A549 (cell line): ENCODE data around the gene PSD. TPM values are rescaled to one million over a fixed set of nuclear protein-coding genes. Genes with fewer than 3 reads are reported as not detected.

Experiments
- ATAC-seq, 2 experiments: fragments of 200-7000 bp in 1 of 2; fragments of >200 bp in 1 of 2; cut with Nextera tagmentation in 1 of 2; cut with Tn5 transposase in 1 of 2; 3 replicates each; pipeline versions ENCODE4 v1.8.0 to v1.9.1; 2018 to 2020; ENCODE audit warnings: mild to moderate bottlenecking in 1 of 2, moderate library complexity in 1 of 2
- CTCF ChIA-PET: fragments of 300-600 bp; sonication (Branson Sonifier 250); formaldehyde crosslinking; extraction: SDS; loops from one replicate; lab custom pipeline; 2021; ENCODE audit warnings: antibody characterized with exemption, inconsistent platforms; lab: Yijun Ruan, JAX
- POLR2A ChIA-PET: fragments of 350-600 bp; formaldehyde crosslinking; extraction: SDS; loops from one replicate; lab custom pipeline; 2021; ENCODE audit warnings: antibody characterized with exemption, inconsistent platforms; lab: Yijun Ruan, JAX
- DNase-seq, 2 experiments: peaks; one replicate each; pipeline versions ENCODE4 v3.0.0 to v3.0.0-alpha.2; 2011 to 2016; ENCODE audit warnings: low read depth in 1 of 2, low spot score in 1 of 2
- FAIRE-seq: peaks from 2 replicates; lab custom pipeline; 2011; peaks lifted over from hg19 to GRCh38; lab: Jason Lieb, UNC
- H3K27ac ChIP-seq, 2 experiments: fragments of >200 bp; sonication (Bioruptor Twin); formaldehyde crosslinking; 3 replicates each; pipeline ENCODE4 v1.5.1; 2016 to 2017
- H3K4me1 ChIP-seq: fragments of >200 bp; sonication (Bioruptor Twin); formaldehyde crosslinking; 3 replicates; pipeline ENCODE4 v1.6.1; 2016
- H3K4me2 ChIP-seq: fragments of >200 bp; sonication (Bioruptor Twin); formaldehyde crosslinking; 3 replicates; pipeline ENCODE4 v1.6.1; 2016
- H3K4me3 ChIP-seq: fragments of >200 bp; sonication (Bioruptor Twin); formaldehyde crosslinking; 3 replicates; pipeline ENCODE4 v1.5.1; 2016
- H3K9me3 ChIP-seq: fragments of >200 bp; sonication (Bioruptor Twin); formaldehyde crosslinking; 3 replicates; pipeline ENCODE4 v1.6.1; 2016
- BHLHE40 ChIP-seq: IDR thresholded peaks from 2 replicates; pipeline ENCODE4 v1.6.1; 2012; ENCODE audit warnings: low read depth, low read length, inconsistent platforms
- CBX2 ChIP-seq: fragments of 200-600 bp; sonication (generic); IDR thresholded peaks from 2 replicates; pipeline ENCODE4 v1.6.1; 2016; ENCODE audit warnings: low read depth, mild to moderate bottlenecking, borderline replicate concordance
- CBX8 ChIP-seq: fragments of 200-600 bp; sonication (generic); IDR thresholded peaks from 2 replicates; pipeline ENCODE4 v1.6.1; 2016
- CEBPB ChIP-seq, 2 experiments: fragments of >200 bp in 1 of 2; sonication (Bioruptor Twin) in 1 of 2; formaldehyde crosslinking in 1 of 2; IDR thresholded peaks; 2 replicates each; pipeline ENCODE4 v1.6.1; 2012 to 2016
- CHD2 ChIP-seq: fragments of 150-350 bp; IDR thresholded peaks from 2 replicates; pipeline ENCODE4 v1.6.1; 2014; ENCODE audit warnings: low read length; ENCODE audit not compliant: partially characterized antibody
- CHD4 ChIP-seq: fragments of 200-600 bp; sonication (generic); IDR thresholded peaks from 2 replicates; pipeline ENCODE4 v1.6.1; 2016; ENCODE audit warnings: antibody characterized with exemption, mild to moderate bottlenecking, borderline replicate concordance
- CTCF ChIP-seq: fragments of >200 bp; sonication (Bioruptor Twin); formaldehyde crosslinking; IDR thresholded peaks from 3 replicates; pipeline ENCODE4 v1.5.1; 2016
- EP300 ChIP-seq, 2 experiments: fragments of >200 bp; sonication (Bioruptor Twin); formaldehyde crosslinking; IDR thresholded peaks; 2 replicates in 1 of 2; 3 replicates in 1 of 2; pipeline ENCODE4 v1.6.1; 2016 to 2017
- ESRRA ChIP-seq: fragments of 150-350 bp; IDR thresholded peaks from 2 replicates; pipeline ENCODE4 v1.6.1; 2014; ENCODE audit warnings: mild to moderate bottlenecking, low read length, borderline replicate concordance
- FOSB ChIP-seq: fragments of 250-450 bp; sonication (Bioruptor Pico); IDR thresholded peaks from 2 replicates; pipeline ENCODE4 v1.5.0; 2020; ENCODE audit warnings: mild to moderate bottlenecking, moderate library complexity
- FOSL2 ChIP-seq, 2 experiments: fragments of 450-650 bp in 1 of 2; fragments of >200 bp in 1 of 2; sonication (Bioruptor Twin) in 1 of 2; formaldehyde crosslinking; IDR thresholded peaks; 2 replicates each; pipeline versions ENCODE4 v1.5.0 to v1.6.1; 2016 to 2020; ENCODE audit warnings: mild to moderate bottlenecking in 1 of 2, moderate library complexity in 1 of 2
- FOXS1 ChIP-seq: fragments of 250-450 bp; sonication (Bioruptor Pico); IDR thresholded peaks from 2 replicates; pipeline ENCODE4 v1.5.0; 2020; ENCODE audit warnings: mild to moderate bottlenecking, moderate library complexity
- HDAC2 ChIP-seq: fragments of 200-600 bp; sonication (generic); IDR thresholded peaks from 2 replicates; pipeline ENCODE4 v1.6.1; 2016
- HES2 ChIP-seq: fragments of >200 bp; sonication (Bioruptor Twin); formaldehyde crosslinking; IDR thresholded peaks from 2 replicates; pipeline ENCODE4 v1.6.1; 2016
- HEYL ChIP-seq: fragments of 250-450 bp; sonication (Bioruptor Pico); IDR thresholded peaks from 2 replicates; pipeline ENCODE4 v1.8.0; 2021; ENCODE audit warnings: mild to moderate bottlenecking, moderate library complexity
- HMGXB4 ChIP-seq: fragments of 250-450 bp; sonication (Bioruptor Pico); IDR thresholded peaks from 2 replicates; pipeline ENCODE4 v1.5.0; 2021; ENCODE audit warnings: mild to moderate bottlenecking, moderate library complexity, borderline replicate concordance
- HOXA7 ChIP-seq: fragments of 250-450 bp; sonication (Bioruptor Pico); IDR thresholded peaks from 2 replicates; pipeline ENCODE4 v1.5.0; 2020; ENCODE audit warnings: mild to moderate bottlenecking, moderate library complexity
- HOXB13 ChIP-seq: fragments of 250-450 bp; sonication (Bioruptor Pico); IDR thresholded peaks from 2 replicates; pipeline ENCODE4 v1.5.0; 2020; ENCODE audit warnings: low read depth, mild to moderate bottlenecking, moderate library complexity
- HOXB5 ChIP-seq: fragments of 250-450 bp; sonication (Bioruptor Pico); IDR thresholded peaks from 2 replicates; pipeline ENCODE4 v1.5.0; 2020; ENCODE audit warnings: mild to moderate bottlenecking, moderate library complexity
- JUNB ChIP-seq: fragments of >200 bp; sonication (Bioruptor Twin); formaldehyde crosslinking; IDR thresholded peaks from 2 replicates; pipeline ENCODE4 v1.6.1; 2016
- KDM1A ChIP-seq: fragments of 200-600 bp; sonication (generic); IDR thresholded peaks from 2 replicates; pipeline ENCODE4 v1.6.1; 2016; ENCODE audit warnings: low read depth, mild to moderate bottlenecking
- KDM5A ChIP-seq: fragments of 200-600 bp; sonication (generic); IDR thresholded peaks from 2 replicates; pipeline ENCODE4 v1.6.1; 2016; ENCODE audit warnings: antibody characterized with exemption, mild to moderate bottlenecking
- MAX ChIP-seq: IDR thresholded peaks from 2 replicates; pipeline ENCODE4 v1.6.1; 2012
- MAZ ChIP-seq: fragments of 150-350 bp; IDR thresholded peaks from 2 replicates; pipeline ENCODE4 v1.6.1; 2014; ENCODE audit warnings: antibody characterized with exemption, low read depth, low read length, borderline replicate concordance
- NFE2L2 ChIP-seq: fragments of 150-350 bp; conservative IDR thresholded peaks from 2 replicates; pipeline ENCODE4 v1.6.1; 2014; ENCODE audit warnings: low read length
- NPAS2 ChIP-seq: fragments of 250-450 bp; sonication (Bioruptor Pico); IDR thresholded peaks from 2 replicates; pipeline ENCODE4 v1.8.0; 2022; ENCODE audit warnings: mild to moderate bottlenecking, moderate library complexity, borderline replicate concordance
- NR3C1 ChIP-seq: fragments of >200 bp; sonication (Bioruptor Twin); formaldehyde crosslinking; IDR thresholded peaks from 3 replicates; pipeline ENCODE4 v1.6.1; 2017
- PBX3 ChIP-seq: IDR thresholded peaks from 2 replicates; pipeline ENCODE4 v1.6.1; 2012
- PHF8 ChIP-seq: fragments of 200-600 bp; sonication (generic); IDR thresholded peaks from 2 replicates; pipeline ENCODE4 v1.6.1; 2016; ENCODE audit warnings: low read depth, mild to moderate bottlenecking, antibody characterized with exemption, moderate library complexity, borderline replicate concordance
- RARB ChIP-seq: fragments of 250-450 bp; sonication (Bioruptor Pico); IDR thresholded peaks from 2 replicates; pipeline ENCODE4 v1.8.0; 2021; ENCODE audit warnings: mild to moderate bottlenecking, moderate library complexity
- RCOR1 ChIP-seq: fragments of 150-350 bp; IDR thresholded peaks from 2 replicates; pipeline ENCODE4 v1.6.1; 2014; ENCODE audit warnings: antibody characterized with exemption, low read length, low read depth
- RNF2 ChIP-seq: fragments of 200-600 bp; sonication (generic); IDR thresholded peaks from 2 replicates; pipeline ENCODE4 v1.6.1; 2016; ENCODE audit warnings: low read depth, mild to moderate bottlenecking, antibody characterized with exemption, moderate library complexity, borderline replicate concordance
- SMC3 ChIP-seq: fragments of >200 bp; sonication (Bioruptor Twin); formaldehyde crosslinking; IDR thresholded peaks from 3 replicates; pipeline ENCODE4 v1.6.1; 2018; ENCODE audit warnings: inconsistent platforms
- SREBF2 ChIP-seq: fragments of 450-650 bp; IDR thresholded peaks from 2 replicates; pipeline ENCODE4 v1.6.1; 2014; ENCODE audit warnings: mild to moderate bottlenecking, moderate library complexity
- TFCP2L1 ChIP-seq: fragments of 250-450 bp; sonication (Bioruptor Pico); IDR thresholded peaks from 2 replicates; pipeline ENCODE4 v1.5.0; 2021; ENCODE audit warnings: mild to moderate bottlenecking
- ZC3H11A ChIP-seq: fragments of 450-650 bp; IDR thresholded peaks from 2 replicates; pipeline ENCODE4 v1.6.1; 2014; ENCODE audit warnings: antibody characterized with exemption, mild to moderate bottlenecking
- ZNF302 ChIP-seq: fragments of 250-450 bp; sonication (Bioruptor Pico); IDR thresholded peaks from 2 replicates; pipeline ENCODE4 v1.9.0; 2021; ENCODE audit warnings: inconsistent platforms, mild to moderate bottlenecking, moderate library complexity
- ZSCAN20 ChIP-seq: fragments of 250-450 bp; sonication (Bioruptor Pico); IDR thresholded peaks from 2 replicates; pipeline ENCODE4 v1.8.0; 2022; ENCODE audit warnings: mild to moderate bottlenecking, moderate library complexity
- WGBS: methylation state at CpG from one replicate; pipeline ENCODE4 v1.1.6; 2017; ENCODE audit errors: missing lambda C conversion rate; 5-methylcytosine and 5-hydroxymethylcytosine counted together
- polyA plus RNA-seq, 4 experiments: library from polyadenylated mRNA; depleted of rRNA in 3 of 4; stranded (reverse); fragments of >200 nt; fragmentation: RNase III in 1 of 4; extraction: RNeasy Plus Mini Kit Qiagen cat#74134 plus additional on column Dnase treatment in 1 of 4; gene quantifications; 2 replicates in 3 of 4; 3 replicates in 1 of 4; pipeline ENCODE4 v1.2.3, GENCODE V29; 2011 to 2017

PSD gene
- polyA plus RNA-seq, 2 of the 4 experiments (the other 2 are of a cell fraction): 0.14 to 0.75 TPM

DNA sequence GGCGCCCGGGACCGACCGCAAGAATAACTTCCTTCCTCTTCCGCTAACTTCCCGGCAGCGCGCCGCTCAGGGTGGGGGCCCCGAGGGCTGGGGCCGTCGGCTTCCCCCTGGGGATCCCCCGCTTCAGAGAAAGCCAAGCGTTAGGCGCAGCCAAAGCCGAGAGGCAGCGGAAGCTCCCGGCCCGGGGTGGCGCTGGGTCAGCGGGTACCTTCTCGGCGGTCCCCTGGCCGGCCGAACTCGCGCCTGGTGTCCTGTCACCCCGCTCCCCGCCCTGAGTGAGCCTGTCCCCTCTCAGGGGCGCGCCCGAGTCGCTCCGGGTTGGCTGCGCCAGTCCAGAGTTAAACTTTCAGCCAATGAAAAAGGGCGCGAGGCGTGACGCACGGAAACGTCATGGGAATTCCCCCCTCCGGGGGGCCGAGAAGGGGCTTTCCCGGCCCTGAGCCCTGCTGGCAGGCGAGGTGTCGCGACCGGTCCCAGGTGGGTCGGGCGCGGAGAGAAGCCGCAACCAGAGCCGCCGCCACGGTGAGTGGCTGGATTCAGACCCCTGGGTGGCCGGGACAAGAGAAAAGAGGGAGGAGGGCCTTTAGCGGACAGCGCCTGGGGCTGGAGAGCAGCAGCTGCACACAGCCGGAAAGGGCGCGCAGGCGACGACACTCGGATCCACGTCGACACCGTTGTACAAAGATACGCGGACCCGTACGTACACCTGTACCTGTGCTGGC lies 24.3 kb downstream of the PSD start:
- peak overlapping the region; percentile 68 to 91 for H3K27ac ChIP-seq
- H3K4me1 ChIP-seq: peaks cover 22% of the 10 kb centered on the region; the same call in 2 of the 3 replicates
- CTCF ChIA-PET: interaction anchor here (0.6 to 16.2 kb wide), 35 partner anchors 11 to 259 kb away, joined by 3 to 450 read pairs (median 4); partner anchors contain the start of genes C10orf95, CUEDC2, ELOVL3 and FBXL15
- peak overlapping the region; percentile 56 for H3K4me3 ChIP-seq
- DNase-seq: peak; percentile 95 to 98
- no peak for FAIRE-seq
- WGBS: under 1% methylated on average over 21 of the region's 71 CpGs
- POLR2A ChIA-PET: interaction anchor here (0.5 to 2.0 kb wide), 3 partner anchors 13 to 162 kb away, joined by 3 to 10 read pairs (median 6); no protein-coding TSS in a partner anchor
- no peaks in the 10 kb centered on the region for H3K9me3 ChIP-seq
- ATAC-seq: peak; percentile 82 to 90
- H3K4me2 ChIP-seq: peak overlapping the region; percentile 98
- TF ChIP-seq MAX (peak; percentile 50; the same call in 1 of the 2 replicates), EP300 (IDR thresholded peaks at IDR 0.05) (no peak; a peak in 1 of 5 replicates), ZSCAN20 (no peak), RARB (CRISPR knock-in tag) (peak; percentile 42; the same call in 1 of the 2 replicates), HES2 (no peak), RCOR1 (no peak), SREBF2 (no peak), HMGXB4 (CRISPR knock-in tag) (no peak; the same call in 1 of the 2 replicates), HOXA7 (CRISPR knock-in tag) (no peak; the same call in 1 of the 2 replicates), ZC3H11A (no peak), HDAC2 (no peak), CBX2 (no peak), ZNF302 (CRISPR knock-in tag) (no peak), KDM1A (no peak), BHLHE40 (no peak), JUNB (no peak), NFE2L2 (no peak), FOXS1 (CRISPR knock-in tag) (no peak), CHD4 (no peak), HEYL (CRISPR knock-in tag) (no peak), CTCF (peak; percentile 96), ESRRA (no peak), NPAS2 (CRISPR knock-in tag) (no peak), CHD2 (no peak), PHF8 (peak; percentile 91), KDM5A (no peak), FOSB (CRISPR knock-in tag) (no peak), MAZ (0 out of 2 replicates have a peak, but pooled peaks have one; percentile 37), NR3C1 (no peak), FOSL2 (IDR thresholded peaks at IDR 0.05) (no peak), FOSL2 (CRISPR knock-in tag; IDR thresholded peaks at IDR 0.05) (peak; percentile 54; the same call in 1 of the 2 replicates), HOXB5 (peak; percentile 16; the same call in 1 of the 2 replicates), PBX3 (peak; percentile 82), TFCP2L1 (no peak; the same call in 1 of the 2 replicates), HOXB13 (CRISPR knock-in tag) (no peak), RNF2 (no peak), SMC3 (peak; percentile 93), CBX8 (no peak), CEBPB (IDR thresholded peaks at IDR 0.05) (no peak)
